ENCODE results near the gene STMN1. TPM values are rescaled to one million over a fixed set of nuclear protein-coding genes. Genes with fewer than 3 reads are reported as not detected.

Gene STMN1
- total and polyA plus RNA-seq, 9 of the 15 experiments (the other 6 are each of a cell fraction or from before 2014, with no cell fraction given): 269 to 2,153 (median 595) TPM

- TF ChIP-seq ETV6 (IDR thresholded peaks at IDR 0.05; ENCODE audit: borderline replicate concordance in 1 of 2, low read depth in 2 of 2, low read length in 1 of 2) (no peak), ETV6 (CRISPR knock-in tag; IDR thresholded peaks at IDR 0.05; ENCODE audit: borderline replicate concordance) (no peak), RBM22 (IDR thresholded peaks at IDR 0.05; ENCODE audit: low read depth, low read length, poor library complexity, severe bottlenecking) (no peak), STAT5A (IDR thresholded peaks at IDR 0.05; ENCODE audit: borderline replicate concordance, low read length) (no peak), MIER1 (IDR thresholded peaks at IDR 0.05; ENCODE audit: low read depth) (no peak), PHTF2 (CRISPR knock-in tag; IDR thresholded peaks at IDR 0.05) (no peak), SP2 (IDR thresholded peaks at IDR 0.05; ENCODE audit: extremely low read depth, low read depth, low read length, poor library complexity, severe bottlenecking) (no peak), NFYB (IDR thresholded peaks at IDR 0.05; ENCODE audit: extremely low read depth, insufficient read length) (no peak), FOS (IDR thresholded peaks at IDR 0.05; ENCODE audit: extremely low read depth, insufficient read length) (no peak), MAZ (CRISPR knock-in tag; conservative IDR thresholded peaks at IDR 0.05 in 1 of 2, IDR thresholded peaks at IDR 0.05 in 1 of 2) (no peak), ZBTB33 (CRISPR knock-in tag; IDR thresholded peaks at IDR 0.05) (peak; percentile 76; the same call in 1 of the 2 replicates)
Measured at GRCh38 chr1:25922971-25923552, 16.8 kb upstream of the STMN1 start (continued).
